H9 (cell line): ENCODE results near the gene TBC1D5. TPM values are rescaled to one million over a fixed set of nuclear protein-coding genes. Genes with fewer than 3 reads are reported as not detected.

Source experiments
- DNase-seq: peaks from one replicate; pipeline ENCODE4 v3.0.0-alpha.2; 2017
- H2AFZ ChIP-seq: one replicate; pipeline ENCODE4 v1.6.1; 2013; ENCODE audit warnings: mild to moderate bottlenecking, low read length, control low read depth, moderate library complexity
- H2AK5ac ChIP-seq: 2 replicates; pipeline ENCODE4 v1.6.1; 2013; ENCODE audit warnings: low read length, control low read depth, mixed read lengths; ENCODE audit not compliant: insufficient read length
- H2BK120ac ChIP-seq: one replicate; pipeline ENCODE4 v1.6.1; 2013; ENCODE audit warnings: low read depth, mild to moderate bottlenecking, low read length, control low read depth, inconsistent platforms; ENCODE audit not compliant: poor library complexity, severe bottlenecking
- H2BK12ac ChIP-seq: 2 replicates; pipeline ENCODE4 v1.6.1; 2013; ENCODE audit warnings: low read length, control low read depth, mixed read lengths, low read depth; ENCODE audit not compliant: insufficient read length
- H2BK15ac ChIP-seq: 2 replicates; pipeline ENCODE4 v1.6.1; 2013; ENCODE audit warnings: low read depth, low read length, control low read depth
- H2BK20ac ChIP-seq: one replicate; pipeline ENCODE4 v1.6.1; 2013; ENCODE audit warnings: low read depth, mild to moderate bottlenecking, low read length, control low read depth, inconsistent platforms; ENCODE audit not compliant: poor library complexity, severe bottlenecking
- H2BK5ac ChIP-seq: 2 replicates; pipeline ENCODE4 v1.6.1; 2013; ENCODE audit warnings: low read length, control low read depth, mixed read lengths; ENCODE audit not compliant: insufficient read length
- H3K14ac ChIP-seq: 2 replicates; pipeline ENCODE4 v1.6.1; 2013; ENCODE audit warnings: low read length, control low read depth; ENCODE audit not compliant: insufficient read depth
- H3K18ac ChIP-seq: 2 replicates; pipeline ENCODE4 v1.6.1; 2013; ENCODE audit warnings: low read depth, mild to moderate bottlenecking, mixed read lengths, low read length, control low read depth; ENCODE audit not compliant: insufficient read length
- H3K23ac ChIP-seq: 2 replicates; pipeline ENCODE4 v1.6.1; 2013; ENCODE audit warnings: low read length, control low read depth, mixed read lengths, low read depth; ENCODE audit not compliant: insufficient read length
- H3K23me2 ChIP-seq: 2 replicates; pipeline ENCODE4 v1.6.1; 2013; ENCODE audit warnings: low read depth, mild to moderate bottlenecking, mixed read lengths, low read length, control low read depth; ENCODE audit not compliant: insufficient read length, poor library complexity, severe bottlenecking
- H3K27ac ChIP-seq: 2 replicates; pipeline ENCODE4 v1.5.1; 2013; ENCODE audit warnings: low read length, control low read depth, mixed read lengths, low read depth; ENCODE audit not compliant: insufficient read length
- H3K27me3 ChIP-seq: 2 replicates; pipeline ENCODE4 v1.6.1; 2013; ENCODE audit warnings: low read length, control low read depth, inconsistent platforms; ENCODE audit not compliant: insufficient read depth
- H3K4ac ChIP-seq: 2 replicates; pipeline ENCODE4 v1.6.1; 2013; ENCODE audit warnings: low read depth, mild to moderate bottlenecking, control low read depth, inconsistent platforms, low read length, moderate library complexity
- H3K4me1 ChIP-seq: 2 replicates; pipeline ENCODE4 v1.6.1; 2013; ENCODE audit warnings: low read length, control low read depth, inconsistent platforms; ENCODE audit not compliant: insufficient read depth
- H3K4me2 ChIP-seq: 2 replicates; pipeline ENCODE4 v1.6.1; 2013; ENCODE audit warnings: low read length, control low read depth, mixed read lengths; ENCODE audit not compliant: insufficient read length, insufficient read depth
- H3K56ac ChIP-seq: 2 replicates; pipeline ENCODE4 v1.6.1; 2013; ENCODE audit warnings: low read depth, mild to moderate bottlenecking, mixed read lengths, low read length, control low read depth; ENCODE audit not compliant: insufficient read length
- H3K79me1 ChIP-seq: 2 replicates; pipeline ENCODE4 v1.6.1; 2013; ENCODE audit warnings: low read depth, mild to moderate bottlenecking, moderate library complexity, low read length, control low read depth, inconsistent platforms; ENCODE audit not compliant: insufficient read depth, poor library complexity, severe bottlenecking
- H3K79me2 ChIP-seq: 2 replicates; pipeline ENCODE4 v1.6.1; 2013; ENCODE audit warnings: low read length, control low read depth, inconsistent platforms; ENCODE audit not compliant: insufficient read depth
- H3K9ac ChIP-seq: 2 replicates; pipeline ENCODE4 v1.6.1; 2013; ENCODE audit warnings: low read length, control low read depth, mixed read lengths; ENCODE audit not compliant: insufficient read length; ENCODE audit errors: extremely low read depth
- H3K9me3 ChIP-seq: one replicate; pipeline ENCODE4 v1.6.1; 2013; ENCODE audit warnings: low read depth, low read length, inconsistent platforms; ENCODE audit not compliant: control insufficient read depth
- H3T11ph ChIP-seq: one replicate; pipeline ENCODE4 v1.6.1; 2013; ENCODE audit warnings: mild to moderate bottlenecking, low read length, control low read depth, inconsistent platforms
- H4K20me1 ChIP-seq: one replicate; pipeline ENCODE4 v1.6.1; 2013; ENCODE audit not compliant: control insufficient read depth, insufficient read length, insufficient read depth
- H4K5ac ChIP-seq: 2 replicates; pipeline ENCODE4 v1.6.1; 2013; ENCODE audit warnings: low read depth, mild to moderate bottlenecking, mixed read lengths, low read length, control low read depth; ENCODE audit not compliant: insufficient read length
- H4K8ac ChIP-seq: replicated peaks from 2 replicates; pipeline ENCODE4 v1.6.1; 2013; ENCODE audit warnings: low read length, control low read depth, mixed read lengths, low read depth; ENCODE audit not compliant: insufficient read length
- H4K91ac ChIP-seq: 2 replicates; pipeline ENCODE4 v1.6.1; 2013; ENCODE audit warnings: low read depth, mild to moderate bottlenecking, moderate library complexity, mixed read lengths, low read length, control low read depth; ENCODE audit not compliant: insufficient read length
- H3K27ac Mint-ChIP-seq, 3 experiments: 2 replicates in 2 of 3; 3 replicates in 1 of 3; pipeline ENCODE4 v1.8.0; 2020 to 2021; ENCODE audit warnings: mixed read lengths in 3 of 3, mild to moderate bottlenecking in 1 of 3, moderate library complexity in 1 of 3
- H3K27me3 Mint-ChIP-seq: 2 replicates; pipeline ENCODE4 v1.8.0; 2021; ENCODE audit warnings: low read depth, mild to moderate bottlenecking, moderate library complexity, mixed read lengths
- H3K36me3 Mint-ChIP-seq, 3 experiments: 2 replicates in 2 of 3; 3 replicates in 1 of 3; pipeline ENCODE4 v1.8.0; 2020 to 2021; ENCODE audit warnings: low read depth in 3 of 3, mixed read lengths in 3 of 3; ENCODE audit not compliant: insufficient read depth in 1 of 3
- H3K4me1 Mint-ChIP-seq, 2 experiments: 2 replicates each; pipeline ENCODE4 v1.8.0; 2020; ENCODE audit warnings: mixed read lengths in 2 of 2
- H3K4me3 Mint-ChIP-seq, 2 experiments: 2 replicates in 1 of 2; 3 replicates in 1 of 2; pipeline ENCODE4 v1.8.0; 2020 to 2021; ENCODE audit warnings: mild to moderate bottlenecking in 2 of 2, mixed read lengths in 2 of 2, moderate library complexity in 1 of 2
- H3K9me3 Mint-ChIP-seq, 2 experiments: 2 replicates in 1 of 2; 3 replicates in 1 of 2; pipeline ENCODE4 v1.8.0; 2020; ENCODE audit warnings: mild to moderate bottlenecking in 2 of 2, mixed read lengths in 2 of 2, moderate library complexity in 1 of 2
- CTCF ChIP-seq: fragments of 200-600 bp; sonication (generic); conservative IDR thresholded peaks from 3 replicates; pipeline ENCODE4 v1.8.0; 2021; ENCODE audit warnings: antibody characterized with exemption, mild to moderate bottlenecking
- WGBS: extraction: QIAGEN DNeasy Blood & Tissue Kit; methylation state at CpG from one replicate; pipeline ENCODE4 v1.1.7; 2013; ENCODE audit warnings: missing lambda C conversion rate, low lambda C conversion rate, mixed read lengths; ENCODE audit not compliant: insufficient read length; ENCODE audit errors: extremely low coverage; 5-methylcytosine and 5-hydroxymethylcytosine counted together
- total RNA-seq: library from RNA; stranded (reverse); gene quantifications from 2 replicates; pipeline ENCODE4 v1.2.1, GENCODE V29; 2021

Gene TBC1D5
- total RNA-seq, 1 experiment from 2014 or later = 25.0 TPM

DNA sequence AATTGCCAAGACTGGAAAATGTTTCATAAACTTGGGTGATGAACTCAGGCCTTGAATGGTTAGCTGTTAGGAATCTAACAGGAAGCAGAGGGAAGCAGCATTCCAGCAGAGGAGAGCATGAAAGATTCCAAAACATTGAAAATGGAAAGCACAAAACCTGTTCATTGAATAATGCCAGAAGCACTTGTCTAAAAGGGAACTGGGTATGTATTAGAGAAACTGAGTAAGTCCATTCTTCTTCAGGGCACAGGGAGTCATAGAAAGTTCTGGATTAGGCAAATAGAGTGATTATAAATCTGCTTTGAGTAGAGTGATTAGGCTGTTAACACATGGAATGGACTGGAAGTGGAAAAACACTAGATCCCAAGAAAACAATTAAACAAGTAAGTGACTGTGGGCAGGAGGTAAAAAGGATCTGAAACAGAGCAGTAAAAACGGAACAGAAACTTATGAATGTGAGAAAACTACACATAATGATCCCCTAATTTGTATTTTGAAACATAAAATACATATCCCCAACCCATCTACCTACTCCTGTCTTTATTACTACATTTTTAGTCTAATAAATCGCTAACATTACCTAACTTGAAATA is 343.4 kb downstream of the TBC1D5 start:
- Mint-ChIP-seq H3K4me1 (no peaks in the 10 kb centered on the region), H3K27me3 (no peaks in the 10 kb centered on the region), H3K9me3 (no peaks in the 10 kb centered on the region), H3K27ac (no peak overlapping the region), H3K36me3 (no peaks in the 10 kb centered on the region), H3K4me3 (no peak overlapping the region)
- no peak for DNase-seq
- Histone ChIP-seq H3K56ac (no peak overlapping the region), H2BK20ac (no peak overlapping the region), H3K23ac (no peak overlapping the region), H3K79me1 (no peaks in the 10 kb centered on the region), H4K8ac (no peak overlapping the region), H4K20me1 (no peaks in the 10 kb centered on the region), H2BK12ac (no peak overlapping the region), H3K9me3 (no peaks in the 10 kb centered on the region), H3K4me1 (no peaks in the 10 kb centered on the region), H2BK5ac (no peak overlapping the region), H3K79me2 (no peaks in the 10 kb centered on the region), H2BK120ac (no peak overlapping the region), H4K5ac (no peak overlapping the region), H3K27me3 (no peaks in the 10 kb centered on the region), H3K9ac (no peak overlapping the region), H3K14ac (no peak overlapping the region), H2BK15ac (no peak overlapping the region), H3K4ac (no peak overlapping the region), H4K91ac (no peak overlapping the region), H3T11ph (no peak overlapping the region), H2AK5ac (no peak overlapping the region), H3K18ac (no peak overlapping the region), H3K27ac (no peak overlapping the region), H2AFZ (no peak overlapping the region), H3K23me2 (no peaks in the 10 kb centered on the region), H3K4me2 (no peak overlapping the region)
- 100% methylated on average over 1 of the region's 2 CpGs for WGBS
- no peak for TF ChIP-seq CTCF
